Endothelial cell of umbilical vein (primary cell): ENCODE measurements around the gene DOCK6. TPM values are rescaled to one million over a fixed set of nuclear protein-coding genes. Genes with fewer than 3 reads are reported as not detected.

Experiments used
- BruUV-seq: library from RNA; stranded (reverse); fragments of 400-500 nt; replicated peaks from 2 replicates; lab custom pipeline; 2021; lab: Mats Ljungman, UMichigan
- CTCF ChIA-PET: fragments of 300-600, 350-600 bp; sonication (Branson Sonifier 250); formaldehyde crosslinking; loops from one replicate; lab custom pipeline; 2021; ENCODE audit warnings: antibody characterized with exemption, inconsistent platforms; lab: Charles Lee
- POLR2A ChIA-PET: fragments of 300-600, 350-600 bp; sonication (Branson Sonifier 250); formaldehyde crosslinking; loops from one replicate; lab custom pipeline; 2021; ENCODE audit warnings: antibody characterized with exemption, inconsistent platforms; lab: Charles Lee
- DNase-seq: peaks from one replicate; pipeline ENCODE4 v3.0.0-alpha.2; 2011; ENCODE audit warnings: low read depth, low spot score
- FAIRE-seq: peaks from 2 replicates; lab custom pipeline; 2011; peaks lifted over from hg19 to GRCh38; lab: Jason Lieb, UNC
- H2AFZ ChIP-seq: 2 replicates; pipeline ENCODE4 v1.6.0; 2012; ENCODE audit warnings: low read depth, low read length, control low read depth, inconsistent platforms
- H3K27ac ChIP-seq: 2 replicates; pipeline ENCODE4 v1.5.1; 2011; ENCODE audit warnings: low read depth, mild to moderate bottlenecking, control low read depth, low read length, moderate library complexity; ENCODE audit not compliant: insufficient read depth
- H3K27me3 ChIP-seq, 2 experiments: 2 replicates each; pipeline versions ENCODE4 v1.6.0 to v1.6.1; 2011; ENCODE audit warnings: low read length in 2 of 2, mixed read lengths in 1 of 2; ENCODE audit not compliant: control insufficient read depth in 2 of 2, insufficient read depth in 2 of 2
- H3K36me3 ChIP-seq, 2 experiments: 2 replicates in 1 of 2; 3 replicates in 1 of 2; pipeline ENCODE4 v1.5.1; 2011; ENCODE audit warnings: low read length in 2 of 2, mild to moderate bottlenecking in 1 of 2, moderate library complexity in 1 of 2; ENCODE audit not compliant: control insufficient read depth in 2 of 2, insufficient read depth in 2 of 2; ENCODE audit errors: extremely low read depth in 1 of 2
- H3K4me1 ChIP-seq: 3 replicates; pipeline ENCODE4 v1.5.1; 2011; ENCODE audit warnings: mild to moderate bottlenecking, low read length; ENCODE audit not compliant: control insufficient read depth, insufficient read depth; ENCODE audit errors: extremely low read depth
- H3K4me2 ChIP-seq: 2 replicates; pipeline ENCODE4 v1.6.1; 2011; ENCODE audit warnings: low read length, control low read depth, mixed read lengths; ENCODE audit not compliant: insufficient read depth
- H3K4me3 ChIP-seq, 3 experiments: fragments of 200-600 bp in 1 of 3; sonication (generic), shearing (Covaris generic) in 1 of 3; replicated peaks in 1 of 3; 2 replicates each; pipeline ENCODE4 v1.5.1; 2011 to 2016; ENCODE audit warnings: control low read depth in 3 of 3, low read length in 3 of 3, mild to moderate bottlenecking in 2 of 3, inconsistent platforms in 1 of 3, low read depth in 1 of 3, moderate library complexity in 1 of 3; ENCODE audit not compliant: insufficient read depth in 1 of 3
- H3K79me2 ChIP-seq: 2 replicates; pipeline ENCODE4 v1.6.0; 2012; ENCODE audit warnings: low read length, inconsistent platforms; ENCODE audit not compliant: control insufficient read depth, insufficient read depth
- H3K9ac ChIP-seq: replicated peaks from 2 replicates; pipeline ENCODE3; 2011; ENCODE audit warnings: low read length, control low read depth; ENCODE audit not compliant: insufficient read depth; ENCODE audit errors: extremely low read depth
- H3K9me1 ChIP-seq: replicated peaks from 3 replicates; pipeline ENCODE4 v1.6.0; 2011; ENCODE audit warnings: mild to moderate bottlenecking, low read length; ENCODE audit not compliant: control insufficient read depth, insufficient read depth; ENCODE audit errors: extremely low read depth
- H3K9me3 ChIP-seq: replicated peaks from 2 replicates; pipeline ENCODE4 v1.5.1; 2012; ENCODE audit warnings: low read length, inconsistent platforms; ENCODE audit not compliant: control insufficient read depth, insufficient read depth
- H4K20me1 ChIP-seq: replicated peaks from 2 replicates; pipeline ENCODE3; 2011; ENCODE audit warnings: mild to moderate bottlenecking, low read length; ENCODE audit not compliant: control insufficient read depth, insufficient read depth; ENCODE audit errors: extremely low read depth
- EZH2 ChIP-seq: IDR thresholded peaks from 2 replicates; pipeline ENCODE4 v1.6.1; 2012; ENCODE audit warnings: borderline replicate concordance, low read depth, mild to moderate bottlenecking, moderate library complexity, low read length, inconsistent platforms; ENCODE audit not compliant: severe bottlenecking
- FOS ChIP-seq: IDR thresholded peaks from 2 replicates; pipeline ENCODE4 v1.6.1; 2011; ENCODE audit warnings: mild to moderate bottlenecking, low read length, moderate library complexity, borderline replicate concordance; ENCODE audit not compliant: insufficient read depth
- GATA2 ChIP-seq: IDR thresholded peaks from 2 replicates; pipeline ENCODE4 v1.7.0; 2011; ENCODE audit warnings: low read depth, mild to moderate bottlenecking, moderate library complexity, mixed read lengths, low read length; ENCODE audit not compliant: insufficient read length, insufficient read depth
- JUN ChIP-seq: IDR thresholded peaks from 2 replicates; pipeline ENCODE4 v1.6.1; 2011; ENCODE audit warnings: borderline replicate concordance, low read depth; ENCODE audit not compliant: insufficient read length, insufficient read depth
- MYC ChIP-seq: IDR thresholded peaks from one replicate; pipeline ENCODE4 v1.6.1; 2011; ENCODE audit warnings: mild to moderate bottlenecking, low read depth, low read length
- POLR2A ChIP-seq: IDR thresholded peaks from 2 replicates; pipeline ENCODE4 v1.6.1; 2012; ENCODE audit warnings: low read depth, mild to moderate bottlenecking, control low read depth, low read length
- POLR2AphosphoS5 ChIP-seq: IDR thresholded peaks from 2 replicates; pipeline ENCODE4 v1.6.1; 2012; ENCODE audit warnings: low read depth, mild to moderate bottlenecking, control low read depth, low read length, moderate library complexity; ENCODE audit not compliant: insufficient read depth
- dilution Hi-C: fragments of 300-500 bp; cut with MboI; formaldehyde crosslinking; loops from one replicate; pipeline ENCODE4 v1.15.0; 2019; ENCODE audit warnings: low sequenced_read_pairs; ENCODE audit not compliant: extremely low pct_ligation_motif_present
- intact Hi-C: fragments of 100-400 bp; cut with micrococcal nuclease; formaldehyde crosslinking; loops from one replicate; pipeline ENCODE4 v1.10.0; 2022
- polyA plus RNA-seq, 4 experiments: library from polyadenylated mRNA; depleted of rRNA in 3 of 4; stranded (reverse) in 3 of 4; unstranded in 1 of 4; fragments of >200 nt; gene quantifications; 2 replicates each; pipeline versions ENCODE4 v1.2.1 to v1.2.3, GENCODE V29; 2011 to 2012; ENCODE audit warnings: missing spikeins in 1 of 4
- total RNA-seq: library from RNA; stranded (reverse); gene quantifications from 2 replicates; pipeline ENCODE4 v1.2.3, GENCODE V29; 2021
- TF ChIP-seq, protein P1 (sequence below): IDR thresholded peaks from 2 replicates; pipeline ENCODE4 v1.6.1; 2011; ENCODE audit not compliant: insufficient read depth, insufficient read length
- TF ChIP-seq, protein P2 (sequence below), 2 donors: IDR thresholded peaks; 1 replicate in 1 of 2; 2 replicates in 1 of 2; pipeline ENCODE4 v1.5.1; 2011; ENCODE audit warnings: low read length in 2 of 2, mild to moderate bottlenecking in 2 of 2, moderate library complexity in 2 of 2, control low read depth in 1 of 2, inconsistent platforms in 1 of 2, low read depth in 1 of 2; ENCODE audit not compliant: insufficient read depth in 1 of 2; ENCODE audit errors: extremely low read depth in 1 of 2

Gene DOCK6
- total and polyA plus RNA-seq, 2 donors (not counting 3 experiments of a cell fraction or from before 2014, with no cell fraction given): 126 to 334 TPM

DNA sequence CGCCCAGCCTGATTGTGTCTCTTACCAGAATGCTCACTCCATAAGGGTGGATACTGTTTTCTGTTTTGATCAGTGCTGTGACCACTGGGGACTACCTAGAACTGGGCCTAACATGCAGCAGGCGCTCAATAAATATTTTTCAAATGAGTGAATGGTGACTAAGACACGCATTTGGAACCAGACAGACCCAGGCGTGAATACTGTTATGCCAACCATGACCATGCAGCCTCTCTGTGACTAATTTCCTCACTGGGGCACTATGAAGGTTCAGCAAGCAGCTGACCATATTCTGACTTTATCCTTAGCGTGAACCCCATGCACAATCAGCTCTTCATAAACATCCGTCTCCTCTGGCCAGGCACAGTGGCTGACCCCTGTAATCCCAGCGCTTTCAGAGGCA lies 93.8 kb downstream of the DOCK6 start:
- H3K4me2 ChIP-seq: no peak overlapping the region

More for the DNA sequence above, 93.8 kb downstream of the DOCK6 start:
- peak overlapping the region; percentile 93 for H3K27ac ChIP-seq
- peaks cover 15 to 25% of the 10 kb centered on the region in 2 experiments for H3K36me3 ChIP-seq
- no peaks in the 10 kb centered on the region for H3K9me3 ChIP-seq
- dilution Hi-C loops (no loop called here), intact Hi-C loops (loop anchor here (1.0 kb wide), 6 partner anchors 13 to 132 kb away; partner anchors contain the start of genes KANK2 and SPC24)
- H3K79me2 ChIP-seq: no peaks in the 10 kb centered on the region
- H2AFZ ChIP-seq: no peak overlapping the region
- peak overlapping the region; percentile 67 for H3K9ac ChIP-seq
- H4K20me1 ChIP-seq: no peaks in the 10 kb centered on the region
- no peak overlapping the region for H3K4me3 ChIP-seq
- CTCF ChIA-PET: interaction anchor here (1.0 to 6.2 kb wide), 10 partner anchors 10 to 133 kb away, joined by 3 to 29 read pairs (median 6); partner anchors contain the start of gene SPC24
- BruUV-seq: no TSS peak
- POLR2A ChIA-PET: interaction anchor here (0.7 to 1.4 kb wide), 4 partner anchors 14 to 26 kb away, joined by 3 to 5 read pairs (median 3); partner anchors contain the start of gene SPC24
- TF ChIP-seq FOS (peak; percentile 98), MYC (no peak), EZH2 (no peak), JUN (peak; percentile 93), GATA2 (peak; percentile 57), POLR2A (no peak), POLR2AphosphoS5 (peak; percentile 95)
- TF ChIP-seq, protein P1, sequence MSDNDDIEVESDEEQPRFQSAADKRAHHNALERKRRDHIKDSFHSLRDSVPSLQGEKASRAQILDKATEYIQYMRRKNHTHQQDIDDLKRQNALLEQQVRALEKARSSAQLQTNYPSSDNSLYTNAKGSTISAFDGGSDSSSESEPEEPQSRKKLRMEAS: peak; percentile 66
- TF ChIP-seq, protein P2, sequence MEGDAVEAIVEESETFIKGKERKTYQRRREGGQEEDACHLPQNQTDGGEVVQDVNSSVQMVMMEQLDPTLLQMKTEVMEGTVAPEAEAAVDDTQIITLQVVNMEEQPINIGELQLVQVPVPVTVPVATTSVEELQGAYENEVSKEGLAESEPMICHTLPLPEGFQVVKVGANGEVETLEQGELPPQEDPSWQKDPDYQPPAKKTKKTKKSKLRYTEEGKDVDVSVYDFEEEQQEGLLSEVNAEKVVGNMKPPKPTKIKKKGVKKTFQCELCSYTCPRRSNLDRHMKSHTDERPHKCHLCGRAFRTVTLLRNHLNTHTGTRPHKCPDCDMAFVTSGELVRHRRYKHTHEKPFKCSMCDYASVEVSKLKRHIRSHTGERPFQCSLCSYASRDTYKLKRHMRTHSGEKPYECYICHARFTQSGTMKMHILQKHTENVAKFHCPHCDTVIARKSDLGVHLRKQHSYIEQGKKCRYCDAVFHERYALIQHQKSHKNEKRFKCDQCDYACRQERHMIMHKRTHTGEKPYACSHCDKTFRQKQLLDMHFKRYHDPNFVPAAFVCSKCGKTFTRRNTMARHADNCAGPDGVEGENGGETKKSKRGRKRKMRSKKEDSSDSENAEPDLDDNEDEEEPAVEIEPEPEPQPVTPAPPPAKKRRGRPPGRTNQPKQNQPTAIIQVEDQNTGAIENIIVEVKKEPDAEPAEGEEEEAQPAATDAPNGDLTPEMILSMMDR (IDR thresholded peaks at IDR 0.05; ENCODE audit: extremely low read depth in 1 of 2, insufficient read depth in 1 of 2, low read depth in 1 of 2, low read length in 2 of 2): no peak
- FAIRE-seq (peak; percentile 100), DNase-seq (peak; percentile 98)
- no peaks in the 10 kb centered on the region for H3K9me1 ChIP-seq
- no peaks in the 10 kb centered on the region for H3K27me3 ChIP-seq
- H3K4me1 ChIP-seq: peaks cover 27% of the 10 kb centered on the region
